Occipital lobe (tissue), 2 donors: Measurements from ENCODE around the gene DBF4. TPM values are rescaled to one million over a fixed set of nuclear protein-coding genes. Genes with fewer than 3 reads are reported as not detected.
A peak's percentile ranks its signal among the peaks of the same experiment; 100 is the strongest.
"Not testable (repeated sequence)": the region's sequence is repeated elsewhere in the genome, so short reads cannot be mapped to it uniquely, and the experiment has no call there.

ENCODE experiments used
- DNase-seq: peaks from one replicate; lab custom pipeline; 2025; lab: John Stamatoyannopoulos, UW
- total RNA-seq: library from RNA; depleted of rRNA; stranded (reverse); fragments of >200 nt; gene quantifications from one replicate; pipeline ENCODE4 v1.2.3, GENCODE V29; 2014

Gene DBF4, protein sequence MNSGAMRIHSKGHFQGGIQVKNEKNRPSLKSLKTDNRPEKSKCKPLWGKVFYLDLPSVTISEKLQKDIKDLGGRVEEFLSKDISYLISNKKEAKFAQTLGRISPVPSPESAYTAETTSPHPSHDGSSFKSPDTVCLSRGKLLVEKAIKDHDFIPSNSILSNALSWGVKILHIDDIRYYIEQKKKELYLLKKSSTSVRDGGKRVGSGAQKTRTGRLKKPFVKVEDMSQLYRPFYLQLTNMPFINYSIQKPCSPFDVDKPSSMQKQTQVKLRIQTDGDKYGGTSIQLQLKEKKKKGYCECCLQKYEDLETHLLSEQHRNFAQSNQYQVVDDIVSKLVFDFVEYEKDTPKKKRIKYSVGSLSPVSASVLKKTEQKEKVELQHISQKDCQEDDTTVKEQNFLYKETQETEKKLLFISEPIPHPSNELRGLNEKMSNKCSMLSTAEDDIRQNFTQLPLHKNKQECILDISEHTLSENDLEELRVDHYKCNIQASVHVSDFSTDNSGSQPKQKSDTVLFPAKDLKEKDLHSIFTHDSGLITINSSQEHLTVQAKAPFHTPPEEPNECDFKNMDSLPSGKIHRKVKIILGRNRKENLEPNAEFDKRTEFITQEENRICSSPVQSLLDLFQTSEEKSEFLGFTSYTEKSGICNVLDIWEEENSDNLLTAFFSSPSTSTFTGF
- 14.5 TPM for total RNA-seq

- DNase-seq: peak; percentile 85
Observed at GRCh38 chr7:87876040-87876868, at the start of gene DBF4, which contains the start of gene SLC25A40. Gene DBF4, plus strand, starts transcription at chr7:87876493. Its CDS starts 240 bp downstream, at chr7:87876733. Gene SLC25A40, minus strand, starts transcription at chr7:87876360. Its CDS starts 17,633 bp downstream, at chr7:87858727.

GRCh38 chr7:87828383-87828782 lies 47.9 kb upstream of the DBF4 start:
- DNase-seq: not testable (repeated sequence)

DNA sequence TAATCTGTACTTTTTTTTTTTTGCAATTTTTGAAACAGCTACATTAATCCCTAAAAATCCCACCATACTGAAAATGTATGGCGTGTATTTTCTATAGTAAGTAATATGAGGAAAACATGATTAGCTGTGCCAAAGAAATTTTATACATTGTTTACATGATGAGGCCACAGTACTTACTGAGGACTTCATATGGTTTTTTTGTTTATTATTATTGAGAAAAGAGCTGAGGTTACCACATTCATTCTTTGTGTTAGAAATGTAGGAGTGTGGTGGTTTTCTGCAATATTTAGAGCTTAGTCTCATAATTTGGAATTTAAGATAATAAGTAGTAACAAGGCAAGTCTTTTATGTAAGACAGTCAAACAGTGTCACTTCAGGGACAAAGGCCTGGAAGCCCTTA lies 45.2 kb upstream of the DBF4 start:
- no peak for DNase-seq

DNA sequence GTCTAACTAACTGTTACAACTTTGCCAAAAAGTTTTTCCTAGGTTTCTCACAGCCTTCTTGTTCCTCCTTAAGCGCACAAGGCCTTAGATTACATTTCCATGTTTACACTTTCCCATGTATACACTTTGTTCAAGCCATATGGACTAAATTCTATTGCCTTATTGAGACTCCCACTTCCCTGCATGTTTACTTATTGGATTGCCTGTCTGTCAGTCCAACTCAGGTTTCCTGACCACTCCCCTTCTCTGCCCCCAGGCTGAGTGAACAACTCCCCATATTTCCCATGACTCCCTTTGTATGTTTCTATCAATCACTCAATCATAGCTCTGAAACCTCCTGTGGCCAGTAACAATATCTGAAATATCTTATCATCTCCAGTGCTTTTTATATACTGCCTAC lies 43.2 kb upstream of the DBF4 start:
- no peak for DNase-seq

- no peak for DNase-seq
Observed at GRCh38 chr7:87837597-87837996, 38.7 kb upstream of the DBF4 start.

DNA sequence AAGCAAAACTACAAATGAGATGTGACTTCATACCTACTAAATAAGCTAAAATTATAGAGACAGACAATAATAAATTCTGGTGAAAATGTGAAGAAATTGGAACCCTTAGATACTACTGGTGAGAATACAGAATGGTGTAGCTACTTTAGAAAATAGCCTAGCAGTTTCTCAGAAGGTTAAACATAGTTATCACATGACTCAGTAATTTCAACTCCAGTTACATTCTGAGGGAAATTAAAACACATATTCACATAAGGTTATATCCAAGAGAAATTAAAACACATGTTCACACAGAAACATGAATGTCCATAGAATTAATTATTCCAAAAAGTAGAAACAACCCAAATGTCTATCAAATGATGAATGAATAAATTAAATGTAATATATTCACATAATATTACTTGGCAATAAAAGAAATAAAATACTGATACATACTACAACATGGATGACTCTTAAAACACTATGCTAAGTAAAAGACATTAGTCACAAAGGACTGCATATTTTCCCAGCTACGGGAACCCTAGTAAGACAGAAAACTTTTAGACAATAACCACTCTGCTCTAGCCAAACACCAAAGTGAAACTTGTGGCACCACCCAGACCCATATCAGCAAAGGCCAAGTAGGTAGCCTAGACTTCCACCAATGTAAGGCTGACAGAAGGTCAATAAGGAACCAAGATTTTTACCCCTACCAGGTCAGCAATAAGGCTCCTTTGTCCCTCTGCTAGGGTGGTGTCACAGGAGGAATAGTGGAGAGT lies 25.3 kb upstream of the DBF4 start:
- no peak for DNase-seq

DNA sequence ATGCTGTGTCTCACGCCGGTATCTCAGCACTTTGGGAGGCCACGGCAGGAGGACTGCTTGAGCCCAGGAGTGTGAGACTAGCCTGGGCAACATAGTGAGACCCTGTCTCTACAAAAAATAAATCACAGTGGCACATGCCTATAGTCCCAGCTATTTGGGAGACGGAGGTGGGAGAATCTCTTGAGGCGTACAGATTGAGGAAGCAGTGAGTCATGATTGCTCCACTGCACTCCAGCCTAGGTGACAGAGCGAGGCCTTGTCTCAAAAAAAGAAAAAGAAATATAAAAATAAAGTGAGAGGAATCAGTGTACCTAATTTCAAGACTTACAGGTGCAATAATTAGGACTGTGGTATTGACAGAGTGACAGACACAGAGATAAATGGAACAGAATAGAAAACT lies 24.0 kb upstream of the DBF4 start:
- DNase-seq: no peak

- no peak for DNase-seq
Observed at GRCh38 chr7:87853237-87853864, 22.9 kb upstream of the DBF4 start.

DNA sequence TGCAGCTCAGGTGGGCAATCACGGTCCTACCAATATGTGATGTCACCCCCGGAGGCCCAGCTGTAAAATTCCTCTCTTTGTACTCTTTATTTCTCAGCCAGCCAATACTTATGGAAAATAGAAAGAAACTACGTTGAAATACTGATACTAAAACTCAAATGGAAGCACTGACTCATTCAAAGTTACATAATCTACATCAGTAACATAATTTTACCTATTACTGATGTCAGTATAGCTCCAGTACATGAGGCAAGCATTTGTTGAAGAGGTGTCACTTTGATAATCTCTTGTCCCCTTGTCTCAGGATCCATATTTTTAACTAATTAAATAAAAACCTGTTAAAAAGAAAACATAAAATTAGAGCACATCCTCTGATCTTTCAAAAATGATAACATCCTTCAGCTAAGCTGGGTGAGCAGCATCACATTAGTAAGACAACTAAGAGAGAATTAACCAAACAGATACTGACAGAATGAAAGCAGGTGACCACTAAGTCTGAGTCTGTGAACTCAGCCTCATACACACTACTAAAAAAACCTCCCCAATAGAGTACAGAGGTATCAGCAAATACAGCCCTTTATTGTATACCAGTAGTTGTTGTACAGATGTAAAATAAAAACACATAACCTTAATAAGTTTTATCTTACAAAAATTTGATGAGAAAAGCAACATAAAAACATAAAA lies 17.7 kb upstream of the DBF4 start:
- no peak for DNase-seq

GRCh38 chr7:87866089-87866488 lies 10.2 kb upstream of the DBF4 start:
- no peak for DNase-seq

DNA sequence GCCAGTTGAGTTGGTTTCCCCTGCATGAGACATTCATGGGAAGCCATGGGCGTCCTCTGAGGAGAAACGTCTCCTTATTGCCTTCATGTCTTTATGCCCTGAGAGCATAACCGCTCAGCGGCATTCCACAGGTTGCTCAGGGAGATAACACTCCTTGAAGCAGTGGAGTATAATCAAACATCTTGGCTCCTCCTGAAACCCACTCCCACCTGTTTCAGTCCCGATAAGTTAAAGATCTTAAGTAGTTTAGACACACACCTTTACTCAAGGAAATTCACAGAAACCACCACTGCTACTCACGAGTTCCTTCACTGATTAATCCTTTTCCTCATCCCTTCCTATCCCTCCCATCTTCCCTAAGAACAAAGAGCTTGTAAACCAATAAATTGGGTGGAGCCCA lies 9.8 kb upstream of the DBF4 start:
- not testable (repeated sequence) for DNase-seq

GRCh38 chr7:87870471-87870870 lies 5.8 kb upstream of the DBF4 start:
- DNase-seq: no peak

DNA sequence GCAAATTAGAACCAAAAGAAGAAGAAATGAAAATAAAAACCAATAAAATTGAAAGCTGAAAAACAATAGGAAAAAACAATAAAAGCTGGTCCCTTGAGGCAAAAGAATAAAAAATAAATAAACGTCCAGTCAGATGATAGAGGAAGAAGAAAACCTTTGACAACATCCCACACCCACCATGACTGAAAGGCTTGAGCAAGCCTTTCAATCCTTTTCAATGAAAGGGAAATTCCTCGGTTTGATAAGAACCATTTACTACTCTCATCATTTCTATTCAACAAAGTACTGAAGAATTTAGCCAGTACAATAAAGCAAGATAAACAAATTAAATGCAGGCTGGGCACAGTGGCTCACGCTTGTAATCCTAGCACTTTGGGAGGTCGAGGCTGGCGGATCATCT lies 3.9 kb upstream of the DBF4 start:
- DNase-seq: no peak

GRCh38 chr7:87873328-87873727 lies 3.0 kb upstream of the DBF4 start:
- not testable (repeated sequence) for DNase-seq

DNA sequence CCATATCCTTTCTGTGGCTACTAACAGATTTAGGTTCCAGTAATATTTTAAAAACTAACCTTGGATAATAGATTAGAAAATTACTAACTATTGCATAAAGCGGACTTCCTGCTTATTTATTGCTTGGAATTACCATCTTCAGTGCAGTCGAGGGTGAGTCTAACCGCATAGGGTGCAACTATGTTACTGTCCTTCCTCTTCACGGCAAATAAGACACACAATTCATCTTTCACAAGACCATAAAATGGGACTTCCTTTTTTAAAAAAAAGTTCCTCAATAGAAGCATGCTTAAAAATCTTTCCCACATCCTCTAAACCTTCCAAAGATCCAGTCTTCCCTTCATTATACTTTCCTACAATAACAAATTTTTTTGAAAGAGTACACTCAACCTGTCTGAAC lies 2.2 kb upstream of the DBF4 start:
- no peak for DNase-seq

DNA sequence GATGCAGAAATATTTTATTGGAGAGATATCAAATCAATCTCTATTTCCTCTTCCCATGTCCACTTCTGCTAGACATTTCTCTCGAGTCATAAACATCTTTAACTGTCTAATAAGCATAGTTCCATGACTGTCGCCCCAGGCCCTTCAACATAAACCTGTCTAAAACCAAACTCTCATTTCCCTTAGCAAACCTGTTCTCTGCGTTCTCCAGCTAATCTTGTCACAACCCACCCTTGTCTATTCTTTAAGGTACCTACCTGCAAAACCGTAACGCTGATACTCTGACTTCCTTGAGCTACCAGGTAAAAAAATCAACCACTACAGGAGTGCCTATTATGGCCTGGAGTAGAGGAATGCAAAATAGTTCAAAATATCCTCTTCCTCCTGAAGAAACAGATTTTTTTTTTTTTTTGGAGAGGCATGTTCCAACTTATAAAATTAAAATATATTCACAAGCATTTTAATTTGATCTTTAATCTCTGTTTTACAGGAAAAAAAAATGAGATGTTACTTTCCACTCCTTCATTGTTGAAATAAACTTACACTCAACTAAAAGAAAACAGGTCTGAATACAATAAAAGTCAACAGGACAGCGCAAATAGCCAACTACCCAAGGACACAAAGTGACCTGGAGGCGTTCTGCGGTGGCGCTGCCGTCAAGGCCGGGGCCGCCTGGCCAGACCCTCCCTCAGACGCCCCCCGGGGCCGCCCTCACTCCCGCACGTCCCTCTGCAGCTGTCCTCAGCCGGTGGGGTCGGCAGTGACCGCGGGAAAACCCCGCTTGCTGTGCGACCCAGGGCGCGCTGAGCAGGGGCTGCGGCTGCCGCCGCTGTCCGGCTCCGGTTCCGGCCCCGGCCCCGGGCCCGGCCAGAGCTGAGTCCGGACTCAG lies 898 bp upstream of the DBF4 start:
- no peak for DNase-seq

DNA sequence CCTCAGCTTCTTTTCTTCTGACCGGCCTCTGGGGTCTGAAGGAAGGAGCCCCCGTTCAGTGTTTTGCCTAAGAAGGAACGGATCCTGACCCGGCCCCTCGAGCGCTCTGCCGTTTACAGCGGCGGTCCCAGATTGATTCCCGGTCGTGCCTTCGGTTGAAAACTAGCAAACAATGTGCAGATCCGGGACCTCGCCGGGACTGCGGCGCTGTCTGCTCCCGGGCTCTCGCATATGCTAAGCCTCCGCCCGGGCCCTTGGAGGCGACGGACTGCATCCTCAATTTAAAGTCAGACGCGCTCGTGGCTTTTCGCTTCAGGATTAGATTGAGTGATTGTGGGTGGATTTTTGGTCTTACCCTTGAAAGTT lies 559 bp downstream of the DBF4 start:
- DNase-seq: peak; percentile 51

DNA sequence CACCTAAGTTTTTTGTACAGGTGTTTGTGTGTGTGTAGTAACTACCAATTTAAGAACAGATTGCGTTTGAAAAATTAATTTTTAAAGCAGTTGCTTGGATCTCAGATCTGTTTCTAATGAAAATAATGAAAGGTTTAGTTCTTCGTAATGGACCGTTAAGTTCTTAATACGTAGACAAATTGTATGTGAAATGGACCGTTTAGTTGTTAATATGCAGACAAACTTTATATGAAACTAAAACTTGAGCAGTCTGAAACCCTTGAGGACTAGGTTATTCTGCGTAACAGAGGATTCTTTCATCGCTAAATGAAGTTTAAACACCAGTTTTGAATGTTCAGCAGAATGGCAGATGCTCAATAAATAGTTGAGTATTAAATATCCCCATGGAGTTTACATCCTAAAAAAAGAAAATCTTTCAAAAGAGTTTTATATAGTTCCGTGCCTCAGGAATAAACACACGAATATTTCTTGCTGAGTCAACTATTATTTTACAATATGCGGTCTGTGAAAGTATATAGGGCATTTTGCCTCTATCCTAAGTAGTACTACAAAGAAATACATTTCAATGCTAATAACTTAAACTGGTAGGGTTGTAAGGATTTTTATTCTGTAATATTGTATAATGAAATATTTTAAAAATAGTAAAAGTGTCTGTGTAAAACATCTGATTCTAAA lies 1.2 kb downstream of the DBF4 start:
- no peak for DNase-seq
